Measurements from ENCODE around the gene MPPED1. TPM values are rescaled to one million over a fixed set of nuclear protein-coding genes. Genes with fewer than 3 reads are reported as not detected.

The MPPED1 gene
- polyA plus RNA-seq, 1 experiment: not detected

DNA sequence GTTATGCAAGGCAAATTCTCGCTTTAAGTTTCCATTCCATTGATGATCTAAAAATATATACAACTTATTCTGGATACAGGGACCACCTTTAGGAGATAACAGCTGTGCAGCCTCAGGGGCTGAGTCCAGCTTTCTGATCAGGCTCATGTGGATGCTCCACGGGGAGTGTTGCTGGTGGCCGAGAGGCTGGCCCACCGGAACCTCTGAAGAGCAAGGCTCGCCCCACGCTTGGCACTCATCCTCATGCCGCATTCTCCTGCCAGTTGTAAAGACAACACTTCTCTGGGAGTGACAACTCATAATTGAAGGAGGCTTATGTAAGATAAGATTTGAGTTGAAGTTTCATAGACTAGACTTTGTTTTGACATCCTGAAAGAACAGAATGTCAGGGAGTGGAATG lies 123.5 kb downstream of the MPPED1 start:
- Histone ChIP-seq H3K27me3 (ENCODE audit: control insufficient read depth, insufficient read depth, low read length) (no peaks in the 10 kb centered on the region), H3K4me3 (ENCODE audit: low read depth, low read length) (no peak overlapping the region), H3K9me3 (ENCODE audit: control insufficient read depth, insufficient read depth, low read length) (peaks cover 13% of the 10 kb centered on the region), H3K27ac (ENCODE audit: low read depth, low read length) (no peak overlapping the region)
- ChIA-PET CTCF (no interaction called here), POLR2A (no interaction called here)
- TF ChIP-seq, protein P1, sequence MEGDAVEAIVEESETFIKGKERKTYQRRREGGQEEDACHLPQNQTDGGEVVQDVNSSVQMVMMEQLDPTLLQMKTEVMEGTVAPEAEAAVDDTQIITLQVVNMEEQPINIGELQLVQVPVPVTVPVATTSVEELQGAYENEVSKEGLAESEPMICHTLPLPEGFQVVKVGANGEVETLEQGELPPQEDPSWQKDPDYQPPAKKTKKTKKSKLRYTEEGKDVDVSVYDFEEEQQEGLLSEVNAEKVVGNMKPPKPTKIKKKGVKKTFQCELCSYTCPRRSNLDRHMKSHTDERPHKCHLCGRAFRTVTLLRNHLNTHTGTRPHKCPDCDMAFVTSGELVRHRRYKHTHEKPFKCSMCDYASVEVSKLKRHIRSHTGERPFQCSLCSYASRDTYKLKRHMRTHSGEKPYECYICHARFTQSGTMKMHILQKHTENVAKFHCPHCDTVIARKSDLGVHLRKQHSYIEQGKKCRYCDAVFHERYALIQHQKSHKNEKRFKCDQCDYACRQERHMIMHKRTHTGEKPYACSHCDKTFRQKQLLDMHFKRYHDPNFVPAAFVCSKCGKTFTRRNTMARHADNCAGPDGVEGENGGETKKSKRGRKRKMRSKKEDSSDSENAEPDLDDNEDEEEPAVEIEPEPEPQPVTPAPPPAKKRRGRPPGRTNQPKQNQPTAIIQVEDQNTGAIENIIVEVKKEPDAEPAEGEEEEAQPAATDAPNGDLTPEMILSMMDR (IDR thresholded peaks at IDR 0.05; ENCODE audit: low read depth, low read length): no peak
- DNase-seq (ENCODE audit: low read depth, low spot score): no peak

DNA sequence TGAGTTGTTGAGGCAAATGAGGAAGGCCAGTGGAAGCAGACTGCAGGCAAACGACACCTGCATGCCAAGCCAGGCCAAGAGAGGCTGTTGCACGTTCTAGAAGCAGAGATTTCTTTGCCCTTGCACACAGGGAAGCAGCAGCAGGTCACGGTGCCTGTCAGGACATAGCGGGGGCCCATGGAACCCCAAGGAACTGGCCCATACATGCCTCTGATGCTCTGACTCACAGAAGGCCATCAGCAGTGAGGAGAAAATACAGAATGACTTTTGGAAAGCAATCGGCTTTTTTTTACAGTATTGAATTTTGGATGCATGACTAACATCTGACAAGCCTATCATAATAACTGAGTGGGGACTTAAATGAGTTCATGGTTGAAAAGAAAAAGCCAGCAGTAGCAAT lies 123.9 kb downstream of the MPPED1 start:
- POLR2A ChIA-PET: no interaction called here

DNA sequence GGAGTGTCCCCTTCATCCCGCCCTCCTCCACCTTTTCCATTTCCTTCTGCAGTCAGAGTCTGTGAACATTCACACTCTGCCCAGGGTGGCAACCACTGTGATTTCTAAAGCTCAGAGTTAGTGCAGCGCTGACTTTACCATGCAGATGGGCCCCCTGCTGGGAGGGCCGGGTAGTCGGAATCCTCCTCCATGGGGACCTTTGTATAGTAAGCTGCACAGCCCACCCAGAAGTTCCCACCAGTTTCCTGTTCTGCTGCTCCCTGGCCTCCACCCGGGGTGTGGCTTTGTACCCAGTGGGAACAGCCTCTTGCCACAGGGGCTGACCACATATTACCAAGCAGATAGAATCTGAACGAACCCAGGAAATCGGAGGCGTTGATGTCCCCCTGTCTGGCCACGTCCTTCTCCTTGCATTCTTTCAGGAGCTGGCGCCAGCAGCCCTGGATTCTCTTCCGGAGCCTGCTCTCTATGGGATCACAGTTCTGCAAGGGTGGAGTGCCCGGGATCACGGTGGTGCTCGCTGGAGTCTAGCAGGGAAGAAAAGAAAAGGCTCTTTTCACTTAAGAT lies 125.3 kb downstream of the MPPED1 start:
- DNase-seq (ENCODE audit: low read depth, low spot score): no peak
- TF ChIP-seq, protein P1 (IDR thresholded peaks at IDR 0.05; ENCODE audit: low read depth, low read length): peak; percentile 20; the same call in 1 of the 2 replicates
- Histone ChIP-seq H3K9me3 (ENCODE audit: control insufficient read depth, insufficient read depth, low read length) (peaks cover 13% of the 10 kb centered on the region), H3K27ac (ENCODE audit: low read depth, low read length) (no peak overlapping the region), H3K4me3 (ENCODE audit: low read depth, low read length) (no peak overlapping the region), H3K27me3 (ENCODE audit: control insufficient read depth, insufficient read depth, low read length) (no peaks in the 10 kb centered on the region)
- POLR2A ChIA-PET: no interaction called here
- CTCF ChIA-PET: no interaction called here

More for the DNA sequence above, 123.9 kb downstream of the MPPED1 start:
- DNase-seq (ENCODE audit: low read depth, low spot score): no peak
- Histone ChIP-seq H3K4me3 (ENCODE audit: low read depth, low read length) (no peak overlapping the region), H3K27ac (ENCODE audit: low read depth, low read length) (no peak overlapping the region), H3K9me3 (ENCODE audit: control insufficient read depth, insufficient read depth, low read length) (peaks cover 13% of the 10 kb centered on the region), H3K27me3 (ENCODE audit: control insufficient read depth, insufficient read depth, low read length) (no peaks in the 10 kb centered on the region)
- TF ChIP-seq, protein P1 (IDR thresholded peaks at IDR 0.05; ENCODE audit: low read depth, low read length): no peak
- CTCF ChIA-PET: no interaction called here

DNA sequence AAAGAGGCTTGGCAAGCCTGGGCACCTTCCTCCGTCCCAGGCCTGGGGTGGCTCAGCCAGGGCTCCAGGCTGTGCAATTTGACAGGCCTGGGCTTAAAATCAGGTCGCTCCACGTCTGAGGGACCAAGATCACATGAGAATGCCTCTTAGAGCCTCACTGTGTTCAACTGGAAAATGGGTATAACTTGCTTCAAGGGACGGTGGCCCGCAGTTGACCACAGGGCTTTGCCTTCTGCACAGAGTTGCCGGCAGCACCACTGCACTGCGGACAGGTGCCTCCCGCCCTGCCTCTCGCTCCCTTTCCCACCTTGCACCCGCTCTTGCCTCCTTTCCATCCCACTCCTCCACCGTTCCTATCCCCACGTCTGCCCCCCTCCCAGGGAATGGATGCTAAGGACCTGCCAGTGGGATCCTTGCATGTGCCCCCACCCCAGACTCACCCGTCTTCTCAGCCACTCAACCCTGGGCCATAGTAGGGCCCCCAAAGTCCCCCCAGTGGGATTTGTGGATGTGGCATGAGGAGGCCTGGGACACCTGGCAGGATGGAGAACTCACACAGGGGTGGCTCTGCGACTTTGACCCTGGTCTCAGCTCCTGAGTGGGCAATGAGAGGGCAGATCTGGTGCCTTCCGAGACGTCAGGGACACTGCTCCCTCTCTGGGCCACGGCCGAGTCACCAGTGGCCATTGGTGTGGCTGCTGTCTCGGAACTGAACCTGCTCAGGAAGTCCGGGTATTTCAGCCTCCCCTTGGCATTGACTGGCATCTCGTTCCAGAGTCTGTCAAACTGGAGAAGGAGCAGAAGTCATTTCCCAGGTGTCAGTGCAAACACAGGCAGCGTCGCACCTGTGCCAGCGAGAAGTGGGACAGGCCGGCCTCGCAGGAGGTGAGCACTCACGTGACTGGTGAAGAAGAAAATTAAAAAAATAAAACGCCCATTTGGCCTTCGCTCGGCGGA lies 128.0 kb downstream of the MPPED1 start:
- Histone ChIP-seq H3K9me3 (ENCODE audit: control insufficient read depth, insufficient read depth, low read length) (peaks cover 17% of the 10 kb centered on the region), H3K4me3 (ENCODE audit: low read depth, low read length) (no peak overlapping the region), H3K27me3 (ENCODE audit: control insufficient read depth, insufficient read depth, low read length) (no peaks in the 10 kb centered on the region), H3K27ac (ENCODE audit: low read depth, low read length) (no peak overlapping the region)
- TF ChIP-seq, protein P1 (IDR thresholded peaks at IDR 0.05; ENCODE audit: low read depth, low read length): no peak
- DNase-seq (ENCODE audit: low read depth, low spot score): no peak
- CTCF ChIA-PET: no interaction called here
- POLR2A ChIA-PET: no interaction called here

DNA sequence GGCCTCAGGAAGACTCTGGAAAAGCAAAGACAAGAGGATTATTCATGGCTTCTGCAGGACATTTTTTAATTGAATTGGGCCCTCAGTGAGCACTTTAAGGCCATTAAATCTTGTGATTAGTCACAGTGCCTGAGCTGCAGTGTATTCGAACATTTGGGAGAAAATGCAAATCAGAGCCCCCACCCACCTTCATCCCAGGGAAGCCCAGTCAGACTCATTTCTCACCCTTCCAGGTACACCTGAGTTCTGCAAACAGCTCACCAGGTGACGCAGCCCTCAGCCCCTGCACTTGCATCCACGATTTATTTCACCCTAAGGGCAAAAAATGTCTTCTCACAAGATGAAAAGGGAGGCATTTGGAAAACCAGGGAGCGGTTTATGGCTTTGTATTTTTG lies 128.7 kb downstream of the MPPED1 start:
- POLR2A ChIA-PET: no interaction called here
- TF ChIP-seq, protein P1 (IDR thresholded peaks at IDR 0.05; ENCODE audit: low read depth, low read length): no peak
- no peaks in the 10 kb centered on the region for H3K27me3 ChIP-seq (ENCODE audit: control insufficient read depth, insufficient read depth, low read length)
- H3K27ac ChIP-seq (ENCODE audit: low read depth, low read length): no peak overlapping the region
- no peak for DNase-seq (ENCODE audit: low read depth, low spot score)
- CTCF ChIA-PET: no interaction called here
- H3K9me3 ChIP-seq (ENCODE audit: control insufficient read depth, insufficient read depth, low read length): peaks cover 17% of the 10 kb centered on the region
- no peak overlapping the region for H3K4me3 ChIP-seq (ENCODE audit: low read depth, low read length)

Data from AG04450 (cell line).